SH-SY5Y (cell line): ENCODE results near the gene PRDM15.

Experiments
- GATA2 ChIP-seq: IDR thresholded peaks from 2 replicates; pipeline ENCODE4 v1.6.1; 2011; ENCODE audit warnings: mild to moderate bottlenecking, low read depth, low read length
- GATA3 ChIP-seq: IDR thresholded peaks from 2 replicates; pipeline ENCODE4 v1.6.1; 2011; ENCODE audit warnings: low read depth, mild to moderate bottlenecking, low read length, moderate library complexity

GRCh38 chr21:41754479-41754891 lies 124.7 kb downstream of the PRDM15 start:
- TF ChIP-seq GATA3 (no peak), GATA2 (no peak)
